HG03439 (cell line): ENCODE data around the gene MXD4.

Experiments
- ATAC-seq: cut with Tn5 transposase; IDR thresholded peaks from one replicate; pipeline ENCODE4 v1.9.1; 2021; ENCODE audit warnings: mild to moderate bottlenecking, moderate library complexity; ENCODE audit not compliant: unreplicated experiment

The MXD4 gene

DNA sequence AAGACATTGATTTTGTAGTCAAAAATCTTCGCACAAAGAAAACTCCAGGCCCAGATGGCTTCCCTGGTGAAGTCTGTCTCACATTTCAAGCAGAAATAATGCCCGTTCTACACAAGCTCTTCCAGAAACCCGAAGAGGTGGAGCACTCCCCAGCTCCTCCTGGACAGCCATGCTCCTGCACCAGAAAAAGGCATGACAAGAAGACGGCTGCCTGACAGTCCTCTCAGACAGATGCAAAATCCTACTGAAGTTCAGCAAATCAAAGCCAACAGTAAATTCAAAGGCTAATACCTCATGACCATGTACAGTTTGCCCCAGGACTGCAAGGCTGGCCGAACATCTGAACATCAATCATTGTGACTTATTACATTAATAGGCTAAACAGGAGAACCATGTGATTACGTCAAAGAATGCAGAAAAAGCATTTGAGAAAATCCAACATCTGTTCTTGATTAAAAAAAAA lies 30.8 kb upstream of the MXD4 start:
- ATAC-seq: no peak

DNA sequence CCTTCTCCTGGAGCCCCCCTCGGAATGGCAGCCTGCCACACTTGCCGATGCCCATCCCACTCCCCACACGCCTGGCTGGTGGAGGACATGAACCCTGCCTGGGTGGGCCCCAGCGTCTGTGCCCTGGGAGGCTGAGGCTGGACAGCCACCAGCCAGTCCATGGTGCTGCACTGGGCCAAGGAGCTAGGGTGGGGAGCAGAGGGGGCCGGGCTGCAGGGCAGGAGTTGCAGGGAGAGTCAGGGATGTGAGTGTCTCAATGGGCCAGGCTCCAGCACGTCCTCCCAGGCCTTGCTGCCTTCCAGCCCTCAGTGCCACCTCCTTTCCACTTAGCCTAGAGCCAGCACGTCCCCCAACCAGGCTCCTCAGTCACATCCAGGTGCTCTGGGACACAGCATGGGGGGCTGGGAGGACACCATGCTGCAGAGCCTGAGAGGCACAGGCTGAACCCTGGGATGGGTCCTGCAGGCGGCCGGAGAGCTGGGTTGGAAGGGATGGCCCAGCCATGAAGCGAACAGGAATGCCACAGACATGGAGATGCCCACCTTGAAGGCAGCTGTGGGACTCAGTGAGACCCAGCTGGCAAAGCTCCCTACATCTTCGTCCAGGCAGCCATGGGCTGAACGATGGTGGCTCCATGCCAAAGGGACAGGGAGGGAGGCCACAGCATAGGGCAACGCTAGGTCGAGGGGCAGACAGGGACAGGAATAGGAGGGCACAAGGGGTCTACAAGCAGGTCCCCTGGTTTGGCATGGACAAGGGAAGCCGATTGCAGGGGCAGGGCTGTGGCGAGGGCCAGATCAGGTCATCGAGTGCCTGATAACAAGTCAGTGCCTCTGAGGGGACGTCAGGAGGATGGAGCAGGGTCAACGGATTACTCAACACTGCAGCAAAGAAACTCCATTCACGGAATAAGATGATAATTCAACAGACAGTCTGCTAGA lies 30.1 kb upstream of the MXD4 start:
- ATAC-seq: no peak

DNA sequence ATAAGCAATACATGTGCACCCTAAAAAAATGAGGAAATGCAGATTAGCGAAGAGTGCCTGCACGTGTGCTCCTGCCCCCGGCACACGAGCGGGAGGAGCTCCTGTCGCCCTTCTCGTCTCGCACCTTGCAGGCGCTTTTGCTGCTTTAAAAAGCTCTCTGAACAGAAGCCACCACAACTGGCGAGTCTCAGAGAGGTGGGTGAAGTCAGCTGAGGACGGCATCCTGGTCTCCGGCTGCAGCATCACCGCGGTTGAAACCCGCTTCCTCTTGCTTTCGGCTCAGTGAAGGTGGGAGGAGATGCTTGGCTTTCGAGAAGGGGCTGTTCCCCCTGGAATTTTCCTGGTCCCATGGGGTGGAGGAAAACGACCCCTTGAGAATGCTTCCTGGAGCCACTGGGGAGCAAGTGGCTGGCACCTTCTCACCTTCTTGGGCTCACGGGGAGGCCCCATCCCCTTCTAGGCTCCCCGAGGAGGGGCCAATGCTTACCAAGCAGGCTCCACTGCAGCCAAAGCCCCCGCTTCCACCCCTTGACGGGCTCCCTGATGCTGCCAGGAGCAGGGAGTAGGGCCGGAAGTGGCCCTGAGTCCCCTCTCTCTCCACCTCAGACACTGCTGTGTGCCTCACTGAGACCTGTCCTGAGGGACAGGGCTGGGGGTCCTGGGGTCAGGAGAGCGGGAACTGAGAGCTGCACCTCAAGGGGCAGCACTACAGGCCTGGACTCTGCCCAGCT lies 29.2 kb upstream of the MXD4 start:
- ATAC-seq: no peak

DNA sequence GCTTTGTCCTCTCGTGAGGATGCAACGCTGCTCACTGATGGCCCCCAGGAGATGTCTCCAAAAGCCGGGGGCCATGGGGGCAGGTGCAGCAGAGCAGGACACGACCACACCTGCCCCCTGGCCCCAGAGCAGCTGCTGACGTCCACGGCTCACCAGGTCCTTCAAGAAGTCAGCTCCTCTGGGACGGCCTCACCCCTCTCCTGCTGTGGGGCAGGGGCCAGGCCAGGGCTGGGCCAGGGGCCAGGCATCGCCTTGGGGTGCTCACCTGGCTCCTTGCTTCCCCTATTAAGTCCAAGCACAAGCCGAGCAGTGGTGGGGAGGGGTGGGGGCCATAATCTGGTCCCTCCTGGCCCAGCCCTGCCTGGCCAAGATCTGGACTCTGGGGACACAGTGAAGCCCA lies 28.6 kb upstream of the MXD4 start:
- ATAC-seq: no peak

DNA sequence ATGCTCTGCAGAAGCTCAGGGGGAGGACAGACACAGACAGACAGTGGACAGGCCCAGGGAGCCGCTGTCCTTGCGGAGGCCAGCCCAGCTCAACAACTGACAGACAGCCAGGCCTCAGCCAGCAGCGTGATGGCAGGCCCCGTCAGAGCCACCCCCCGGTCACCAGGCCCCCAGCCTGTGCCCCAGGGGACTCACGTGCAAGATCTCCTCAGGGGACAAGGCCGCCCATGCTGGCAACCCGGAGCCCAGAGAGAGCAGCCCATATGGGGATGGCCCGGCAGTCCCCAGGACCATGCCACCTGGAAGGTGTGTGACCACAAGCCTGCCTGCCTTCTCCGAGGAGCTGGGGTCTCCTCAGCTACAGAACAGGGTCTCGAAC lies 28.0 kb upstream of the MXD4 start:
- ATAC-seq: no peak

DNA sequence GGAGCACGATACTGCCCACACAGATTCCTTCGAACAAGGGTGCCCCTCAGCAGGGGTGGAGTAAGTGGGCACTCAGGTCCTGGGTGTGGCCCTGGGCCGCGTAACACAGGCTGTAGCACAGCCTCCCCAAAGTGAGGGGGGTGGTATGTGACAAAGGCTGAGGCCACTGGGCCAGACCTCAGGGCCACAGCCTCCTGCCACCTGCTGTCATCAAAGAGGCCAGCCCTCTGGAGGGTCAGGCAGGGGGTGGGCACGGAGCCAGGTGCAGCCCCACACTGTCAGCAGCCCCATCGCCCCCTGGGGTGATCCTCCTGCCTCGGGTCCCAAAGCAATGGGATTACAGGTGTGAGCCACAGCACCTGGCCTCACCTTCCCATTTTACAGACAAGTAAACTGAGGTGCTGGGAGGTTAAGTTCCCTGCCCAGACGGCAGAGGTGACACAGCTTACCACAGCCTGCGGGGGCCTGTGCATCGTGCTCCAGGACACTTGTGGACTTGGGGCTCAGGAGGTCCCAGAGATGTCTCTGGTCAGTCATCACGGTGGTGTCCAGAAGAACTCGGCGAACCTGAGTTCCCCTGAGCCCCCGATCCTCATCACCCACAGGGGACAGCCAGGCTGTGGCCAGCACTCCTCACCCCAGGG lies 27.5 kb upstream of the MXD4 start:
- ATAC-seq: no peak

DNA sequence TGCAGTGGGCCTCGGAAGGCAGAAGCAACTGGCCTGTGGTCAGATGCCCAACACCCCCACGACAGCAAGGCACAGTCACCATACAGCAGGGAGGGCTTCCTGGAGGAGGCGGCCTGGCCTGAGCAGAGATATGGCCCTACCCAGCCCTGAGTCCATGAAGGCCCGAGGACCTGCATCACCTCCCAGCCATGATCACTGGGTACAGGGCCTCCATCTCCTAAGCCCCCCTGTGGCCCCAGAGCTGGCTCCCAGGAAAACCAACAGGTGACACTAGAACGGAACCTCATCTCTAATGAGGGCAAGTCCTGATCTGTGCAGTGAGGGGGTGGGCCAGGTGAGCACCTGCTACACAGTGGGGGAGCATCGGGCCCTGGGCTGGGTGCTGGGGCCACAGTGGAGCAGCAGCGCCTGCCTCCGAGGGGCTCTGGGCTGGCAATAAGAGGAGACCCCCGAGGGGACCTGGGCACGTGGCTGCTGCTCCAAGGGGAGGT lies 26.2 kb upstream of the MXD4 start:
- ATAC-seq: no peak

DNA sequence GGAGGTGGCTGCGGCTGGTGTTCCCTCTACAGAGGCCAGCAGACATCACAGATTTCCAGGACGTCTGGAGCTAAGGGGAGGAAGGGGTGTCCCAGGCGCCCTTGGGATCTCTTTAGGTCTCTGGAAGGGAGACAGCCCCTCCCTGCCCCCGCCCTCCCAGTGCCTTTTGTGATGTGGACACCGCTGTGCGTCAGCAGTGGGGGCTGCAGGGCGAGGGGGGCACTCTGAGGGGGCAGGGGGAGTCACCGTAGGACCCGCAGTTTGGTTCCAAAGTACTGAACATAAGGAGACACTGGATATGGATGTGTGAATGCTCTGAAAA lies 25.6 kb upstream of the MXD4 start:
- no peak for ATAC-seq

DNA sequence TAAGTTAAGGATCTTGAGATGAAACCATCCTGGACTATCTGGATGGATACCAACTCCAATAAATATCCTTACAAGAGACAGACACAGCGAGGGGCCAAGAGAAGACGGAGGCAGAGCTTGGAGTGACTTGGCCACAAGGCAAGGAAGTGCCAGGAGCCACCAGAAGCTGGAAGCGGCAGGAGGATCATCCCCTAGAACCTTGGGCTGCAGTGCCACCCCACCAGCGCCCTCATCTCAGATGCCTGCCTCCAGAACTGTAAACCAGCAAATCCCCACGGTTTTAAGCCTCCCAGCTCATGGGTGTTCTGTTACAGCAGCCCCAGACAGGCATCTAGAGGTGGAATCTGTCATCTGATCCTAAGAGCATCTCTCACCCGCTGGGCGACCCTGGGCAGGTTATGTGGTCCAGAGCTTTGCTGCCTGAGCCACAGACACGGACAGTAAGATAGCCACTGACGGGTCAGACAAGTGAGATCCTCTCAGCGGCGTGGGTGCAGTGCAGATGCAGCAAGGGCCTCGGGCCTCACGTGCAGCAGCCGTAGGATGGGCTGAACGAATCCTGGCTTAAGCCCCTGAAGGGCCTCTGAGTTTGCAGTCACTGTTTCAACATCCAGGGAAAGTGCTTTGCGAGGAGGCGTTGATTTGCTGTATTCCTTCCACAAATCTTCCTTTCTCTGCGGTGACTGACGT lies 25.1 kb upstream of the MXD4 start:
- no peak for ATAC-seq

DNA sequence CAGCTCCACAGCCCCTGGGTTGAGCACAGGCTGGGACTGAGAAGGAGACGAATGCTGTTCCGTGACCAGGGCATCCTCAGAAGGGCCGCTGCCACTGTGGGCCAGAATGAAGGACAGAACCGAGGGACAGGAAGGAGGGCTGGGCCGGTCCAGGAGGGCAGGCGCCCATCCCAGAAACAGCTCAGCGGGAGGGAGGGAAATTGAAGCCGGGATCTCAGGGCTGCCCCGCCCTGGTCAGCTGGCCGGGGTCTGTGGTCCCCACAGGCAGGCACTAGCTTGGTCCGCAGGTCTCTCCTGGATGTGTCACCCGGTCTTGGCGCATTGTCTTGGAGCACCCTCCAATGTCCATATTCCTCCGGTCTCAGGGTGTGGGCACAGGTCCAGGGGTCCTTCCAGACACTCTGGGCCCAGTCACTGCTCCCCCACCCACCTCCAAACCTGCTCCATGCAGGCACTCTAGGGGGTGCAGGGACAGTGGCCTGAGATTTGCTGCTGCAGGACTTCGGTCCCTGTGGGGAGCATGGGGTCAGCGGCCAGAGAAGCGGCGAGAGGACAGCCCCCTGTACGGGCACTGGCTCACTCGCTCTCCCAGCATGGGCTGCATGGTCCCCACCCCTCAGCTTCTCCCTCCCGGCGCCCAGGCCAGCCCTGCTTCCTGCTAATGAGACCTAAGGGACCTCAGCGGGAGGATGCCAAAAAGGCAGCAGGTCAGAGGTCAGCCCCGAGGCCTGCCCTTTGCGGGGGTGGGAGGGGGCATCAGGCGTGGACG lies 23.9 kb upstream of the MXD4 start:
- no peak for ATAC-seq

DNA sequence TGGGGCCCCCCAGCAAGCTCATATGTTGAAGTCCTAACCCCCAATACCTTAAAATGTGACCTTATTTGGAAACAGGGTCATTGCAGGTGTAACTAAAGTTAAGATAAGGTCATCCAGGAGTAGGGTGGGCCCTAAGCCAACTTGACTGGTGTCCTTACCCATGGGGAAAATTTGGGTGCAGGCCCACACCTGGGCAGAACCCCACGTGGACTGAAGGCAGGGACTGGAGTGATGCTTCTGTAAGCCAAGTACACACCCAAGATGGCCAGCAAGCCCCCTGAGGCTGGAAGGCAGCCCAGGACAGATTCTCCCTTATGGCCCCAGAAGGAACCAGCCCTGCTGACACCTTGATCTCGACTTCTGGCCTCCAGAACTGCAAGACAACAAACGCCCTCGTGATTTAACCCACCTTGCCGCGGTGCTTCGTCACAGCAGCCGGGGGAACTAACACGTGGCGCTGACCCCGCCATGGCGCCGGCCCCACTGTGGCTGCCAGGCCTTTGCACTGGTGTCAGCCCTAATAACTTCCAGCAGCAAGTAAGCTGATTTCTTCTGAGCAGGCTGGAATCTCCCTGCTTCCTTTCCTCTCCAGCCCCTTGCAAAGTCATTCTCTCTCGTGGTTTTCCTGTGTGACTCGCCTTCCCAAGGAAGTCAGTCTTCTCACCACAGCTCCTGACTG lies 23.2 kb upstream of the MXD4 start:
- ATAC-seq: no peak

DNA sequence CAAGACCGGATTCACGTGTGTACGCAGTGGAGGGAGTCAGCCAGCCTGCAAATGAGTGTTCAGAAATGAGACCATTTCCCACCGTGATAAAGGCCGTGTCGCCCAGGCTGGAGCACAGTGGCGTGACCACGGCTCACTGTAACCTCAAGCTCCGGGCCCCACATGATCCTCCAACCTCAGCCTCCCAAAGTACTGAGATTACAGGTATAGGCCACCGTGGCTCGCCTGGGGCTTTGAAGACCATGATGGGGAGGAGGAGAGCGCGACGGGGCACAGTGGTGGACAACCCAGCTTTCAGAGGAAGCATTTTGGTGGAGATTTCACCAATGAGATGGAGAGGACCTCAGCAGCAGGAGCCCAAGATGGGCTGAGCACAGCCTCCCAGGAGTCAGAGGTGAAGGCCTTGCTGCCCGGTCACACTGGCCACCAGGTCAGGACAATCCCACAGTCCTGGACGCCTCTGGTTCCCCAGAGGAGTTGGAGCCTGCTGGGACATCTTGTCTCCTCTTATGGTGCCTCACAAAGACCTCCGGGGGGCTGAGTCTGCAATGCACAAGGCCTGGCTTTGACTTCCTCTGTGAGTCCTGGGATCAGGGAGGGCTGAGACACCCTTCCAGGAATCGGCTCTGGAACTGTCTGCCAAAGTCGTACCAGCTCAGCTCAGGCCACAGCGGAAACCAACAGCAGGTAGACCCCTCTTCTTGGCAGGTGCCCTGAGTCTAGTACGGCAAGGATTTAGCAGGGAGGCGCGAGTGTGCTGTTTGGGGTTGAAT lies 22.4 kb upstream of the MXD4 start:
- ATAC-seq: no peak

DNA sequence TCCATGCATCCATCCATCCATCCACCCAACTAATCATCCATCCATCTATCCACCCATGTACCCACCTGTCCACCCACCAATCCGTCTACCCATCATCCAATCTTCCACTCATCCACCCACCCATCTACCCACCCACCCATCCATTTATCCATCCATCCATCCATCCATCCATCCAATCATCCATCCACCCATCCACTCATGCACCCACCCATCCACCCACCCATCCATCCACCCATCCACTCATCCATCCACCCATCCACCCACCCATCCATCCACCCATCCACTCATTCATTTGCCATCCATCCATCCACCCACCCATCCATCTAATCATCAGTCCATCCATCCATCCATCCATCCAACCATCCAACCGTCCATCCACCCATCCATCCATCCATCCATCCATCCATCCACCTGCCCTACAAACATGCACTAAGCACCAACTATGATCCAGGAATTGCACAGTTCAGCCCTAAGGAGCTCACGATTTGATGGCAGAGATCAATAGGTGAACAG lies 21.3 kb upstream of the MXD4 start:
- ATAC-seq: no peak

DNA sequence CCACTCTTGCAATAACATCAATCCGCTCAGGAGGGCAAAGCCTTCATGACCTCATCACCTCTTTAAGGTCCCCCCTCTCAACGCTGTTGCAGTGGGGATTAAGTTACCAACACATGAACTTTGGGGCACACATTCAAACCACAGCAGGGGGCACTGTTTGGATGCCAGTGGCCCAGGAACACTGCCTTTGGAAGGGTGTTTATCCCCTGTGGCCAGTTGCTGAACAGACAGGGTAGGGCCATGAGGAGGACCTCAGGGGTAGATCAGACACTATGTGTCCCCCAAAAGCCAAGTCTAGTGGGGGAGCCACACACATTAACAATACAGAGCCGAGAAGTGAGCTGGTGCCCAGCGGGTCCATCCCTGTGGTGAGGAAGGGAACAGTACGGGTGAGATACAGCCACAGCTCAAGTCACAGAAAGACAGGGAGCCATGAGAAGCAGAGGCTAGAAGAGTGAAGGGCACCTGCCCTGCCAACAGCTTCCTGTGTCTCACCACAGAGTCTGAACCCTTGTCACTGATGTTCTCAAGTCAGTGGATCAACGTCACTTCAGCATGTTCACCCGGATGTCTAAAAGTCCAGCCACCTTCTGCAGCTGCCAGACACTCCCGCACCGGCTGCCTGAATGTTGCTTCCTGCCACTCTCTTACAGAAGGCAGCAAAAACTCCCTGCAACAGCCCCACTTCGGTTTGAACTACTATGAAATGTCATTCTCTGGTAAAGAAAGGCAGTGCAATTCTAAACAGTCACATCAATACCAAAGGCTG lies 19.9 kb upstream of the MXD4 start:
- no peak for ATAC-seq

DNA sequence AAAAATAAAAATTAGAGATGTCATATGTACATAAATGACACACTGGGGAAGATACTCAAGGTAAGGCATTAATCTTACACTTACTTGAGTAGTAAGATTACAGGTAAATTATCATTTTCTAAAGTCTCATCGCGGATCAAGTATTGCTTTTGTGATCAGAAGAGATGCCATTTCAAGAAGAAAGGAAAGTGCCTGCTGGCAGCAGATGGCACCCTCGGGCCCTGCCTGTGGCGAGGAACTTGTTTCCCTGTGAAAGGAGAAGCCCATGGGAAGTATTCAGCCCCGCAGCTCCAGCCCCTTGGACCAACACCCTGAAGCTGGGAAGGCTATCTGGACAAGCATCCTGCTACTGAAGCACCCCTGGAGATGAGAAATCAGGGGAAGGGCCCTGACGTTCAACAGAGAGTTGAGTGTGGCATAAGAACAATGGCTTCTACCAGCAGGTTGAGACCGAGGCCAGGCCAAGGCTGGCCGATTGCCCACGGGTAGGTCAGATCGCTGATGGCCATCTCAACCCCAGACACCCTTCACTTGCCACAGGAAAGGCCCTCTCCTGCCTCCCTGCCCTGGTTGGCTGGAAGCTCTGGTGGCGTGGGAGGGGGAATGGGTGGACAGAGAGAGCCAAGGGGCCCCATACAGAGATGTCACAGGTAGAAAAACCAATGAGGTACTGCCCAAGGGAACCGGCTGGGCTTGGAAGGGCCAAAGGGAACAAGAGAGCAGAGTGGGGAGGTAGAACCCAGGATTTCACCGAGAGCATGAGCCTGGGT lies 18.8 kb upstream of the MXD4 start:
- no peak for ATAC-seq

DNA sequence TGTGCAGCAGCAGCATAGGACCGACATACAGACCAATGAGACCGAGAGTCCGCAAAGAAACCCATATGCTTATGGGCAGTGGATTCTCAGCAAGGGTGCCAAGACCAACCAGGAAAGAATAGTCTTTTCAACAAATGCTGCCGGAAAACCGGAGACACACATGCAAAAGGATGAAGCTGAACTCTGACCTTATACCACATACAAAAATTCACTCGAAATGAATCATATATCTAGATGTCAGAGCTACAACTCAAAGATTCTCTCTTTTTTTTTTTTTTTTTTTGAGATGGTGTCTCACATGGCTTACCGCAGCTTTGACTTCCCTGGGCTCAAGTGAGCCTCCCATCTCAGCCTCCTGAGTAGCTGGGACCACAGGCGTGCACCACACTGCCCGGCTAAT lies 16.0 kb upstream of the MXD4 start:
- no peak for ATAC-seq

DNA sequence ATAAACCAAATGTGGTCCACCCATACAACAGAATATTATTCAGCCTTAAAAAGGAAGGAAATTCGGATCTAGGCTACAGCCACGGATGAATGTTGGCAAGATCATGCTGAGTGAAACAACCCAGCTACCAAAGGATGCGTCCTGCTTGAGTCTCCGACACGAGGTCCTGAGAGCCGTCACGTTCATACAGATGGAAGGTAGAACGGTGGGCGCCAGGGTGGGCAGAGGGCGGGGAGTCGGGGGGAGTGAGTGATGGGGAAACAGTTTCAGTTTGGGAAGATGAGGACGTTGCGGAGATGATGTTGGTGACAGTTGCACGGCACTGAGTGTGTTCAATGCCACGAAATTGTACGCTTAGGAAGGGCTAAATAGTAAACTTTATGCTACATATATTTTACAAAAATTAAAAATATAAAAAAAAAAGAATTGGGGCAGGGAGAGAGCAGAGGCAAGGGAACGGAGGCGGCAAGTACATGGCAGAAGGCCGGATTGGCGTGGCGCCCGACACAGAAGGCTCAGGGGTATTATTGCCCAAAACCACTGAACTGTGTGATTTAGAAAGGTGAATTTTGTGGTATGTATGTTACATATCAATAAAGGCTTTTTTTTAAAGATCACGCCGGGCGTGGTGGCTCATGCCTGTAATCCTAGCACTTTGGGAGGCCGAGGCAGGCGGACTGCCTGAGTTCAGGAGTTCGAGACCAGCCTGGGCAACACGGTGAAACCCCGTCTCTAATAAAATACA lies 14.8 kb upstream of the MXD4 start:
- no peak for ATAC-seq
